ENCODE measurements around the gene ST8SIA5. TPM values are rescaled to one million over a fixed set of nuclear protein-coding genes. Genes with fewer than 3 reads are reported as not detected.
A peak's percentile ranks its signal among the peaks of the same experiment; 100 is the strongest.

The ST8SIA5 gene
- total and polyA plus RNA-seq, 5 experiments from 2014 or later = 0.25 TPM; not detected in 4

- POLR2A ChIA-PET = no interaction called here
- Mint-ChIP-seq H3K9me3 (peaks cover 0 to 3% (median 0%) of the 10 kb centered on the region in 9 donors), H3K27me3 (peaks cover 0 to 15% (median 4%) of the 10 kb centered on the region in 5 donors), H3K4me1 (peaks cover 5 to 10% (median 6%) of the 10 kb centered on the region in 4 donors), H3K4me3 (no peak overlapping the region), H3K36me3 (peaks cover 0 to 3% (median 0%) of the 10 kb centered on the region in 3 donors), H3K27ac (no peak overlapping the region)
- no peak for ATAC-seq
- no peak for DNase-seq
Measured at GRCh38 chr18:46677611-46678010, 79.2 kb downstream of the ST8SIA5 start.

GRCh38 chr18:46676182-46676835 lies 80.5 kb downstream of the ST8SIA5 start:
- Mint-ChIP-seq H3K4me1 (peaks cover 10 to 18% (median 16%) of the 10 kb centered on the region in 4 donors), H3K9me3 (peaks cover 0 to 3% (median 0%) of the 10 kb centered on the region in 9 donors), H3K27me3 (peaks cover 0 to 15% (median 4%) of the 10 kb centered on the region in 5 donors), H3K27ac (peak overlapping the region in 1 of 10 donors; percentile 43), H3K36me3 (peaks cover 0 to 3% (median 0%) of the 10 kb centered on the region in 3 donors), H3K4me3 (no peak overlapping the region)
- no peak for ATAC-seq
- no peak for DNase-seq
- POLR2A ChIA-PET = no interaction called here

- peaks cover 11 to 19% (median 16%) of the 10 kb centered on the region in 4 donors for H3K4me1 Mint-ChIP-seq
Measured at GRCh38 chr18:46675112-46675511, 81.7 kb downstream of the ST8SIA5 start.

GRCh38 chr18:46672062-46672970 lies 84.5 kb downstream of the ST8SIA5 start:
- Mint-ChIP-seq H3K9me3 (peaks cover 0 to 3% (median 0%) of the 10 kb centered on the region in 9 donors), H3K36me3 (peaks cover 0 to 3% (median 0%) of the 10 kb centered on the region in 3 donors), H3K4me1 (peaks cover 11 to 19% (median 16%) of the 10 kb centered on the region in 4 donors), H3K4me3 (peak overlapping the region in 4 of 10 donors; percentile 22 to 25 (median 22)), H3K27me3 (peaks cover 0 to 8% (median 5%) of the 10 kb centered on the region in 5 donors), H3K27ac (peak overlapping the region in 9 of 10 donors; percentile 43 to 88 (median 81))
- POLR2A ChIA-PET = interaction anchor here (0.7 kb wide), 2 partner anchors 17 to 771 kb away, joined by 3 read pairs; no protein-coding TSS in a partner anchor
- peak in 5 of 10 donors; percentile 9 to 76 (median 21) for DNase-seq
- peak; percentile 89 for ATAC-seq

More at GRCh38 chr18:46675112-46675511, 81.7 kb downstream of the ST8SIA5 start:
- DNase-seq (no peak), ATAC-seq (no peak)
- Mint-ChIP-seq H3K27ac (peak overlapping the region in 1 of 10 donors; percentile 55), H3K9me3 (peaks cover 0 to 3% (median 0%) of the 10 kb centered on the region in 9 donors), H3K36me3 (peaks cover 0 to 3% (median 0%) of the 10 kb centered on the region in 3 donors), H3K4me3 (no peak overlapping the region), H3K27me3 (peaks cover 0 to 12% (median 4%) of the 10 kb centered on the region in 5 donors)
- POLR2A ChIA-PET = no interaction called here

GRCh38 chr18:46668694-46669093 lies 88.2 kb downstream of the ST8SIA5 start:
- DNase-seq (no peak), ATAC-seq (no peak)
- POLR2A ChIA-PET = no interaction called here
- H3K4me3 Mint-ChIP-seq = no peak overlapping the region
- H3K4me1 Mint-ChIP-seq = peaks cover 10 to 19% (median 14%) of the 10 kb centered on the region in 4 donors
- H3K27ac Mint-ChIP-seq = peak overlapping the region in 2 of 10 donors; percentile 10 to 61
- no peaks in the 10 kb centered on the region for H3K9me3 Mint-ChIP-seq
- H3K27me3 Mint-ChIP-seq = peaks cover 2 to 8% (median 4%) of the 10 kb centered on the region in 5 donors
- no peaks in the 10 kb centered on the region for H3K36me3 Mint-ChIP-seq

- no peak overlapping the region for H3K4me3 Mint-ChIP-seq
- no peak for DNase-seq
- no peaks in the 10 kb centered on the region for H3K36me3 Mint-ChIP-seq
- POLR2A ChIA-PET = no interaction called here
- H3K27me3 Mint-ChIP-seq = peaks cover 2 to 9% (median 4%) of the 10 kb centered on the region in 5 donors
- peak overlapping the region in 2 of 10 donors; percentile 10 to 61 for H3K27ac Mint-ChIP-seq
- H3K4me1 Mint-ChIP-seq = peaks cover 10 to 17% (median 13%) of the 10 kb centered on the region in 4 donors
- H3K9me3 Mint-ChIP-seq = no peaks in the 10 kb centered on the region
- no peak for ATAC-seq
Measured at GRCh38 chr18:46668135-46668534, 88.7 kb downstream of the ST8SIA5 start.

- no peaks in the 10 kb centered on the region for H3K36me3 Mint-ChIP-seq
- peaks cover 2 to 9% (median 4%) of the 10 kb centered on the region in 5 donors for H3K27me3 Mint-ChIP-seq
- POLR2A ChIA-PET = no interaction called here
- ATAC-seq (no peak), DNase-seq (no peak)
- H3K9me3 Mint-ChIP-seq = no peaks in the 10 kb centered on the region
- peak overlapping the region in 1 of 10 donors; percentile 19 for H3K27ac Mint-ChIP-seq
- peaks cover 0 to 2% (median 0%) of the 10 kb centered on the region in 4 donors for H3K4me1 Mint-ChIP-seq
- H3K4me3 Mint-ChIP-seq = no peak overlapping the region
Measured at GRCh38 chr18:46663539-46663938, 93.3 kb downstream of the ST8SIA5 start.

GRCh38 chr18:46660957-46661749 lies 95.7 kb downstream of the ST8SIA5 start:
- no peak for DNase-seq
- Mint-ChIP-seq H3K9me3 (no peaks in the 10 kb centered on the region), H3K4me3 (no peak overlapping the region), H3K36me3 (no peaks in the 10 kb centered on the region), H3K27ac (peak overlapping the region in 2 of 10 donors; percentile 10 to 17), H3K4me1 (peaks cover 0 to 3% (median 0%) of the 10 kb centered on the region in 4 donors), H3K27me3 (peaks cover 2 to 9% (median 4%) of the 10 kb centered on the region in 5 donors)
- no peak for ATAC-seq
- POLR2A ChIA-PET = no interaction called here

- Mint-ChIP-seq H3K9me3 (no peaks in the 10 kb centered on the region), H3K27ac (no peak overlapping the region), H3K36me3 (no peaks in the 10 kb centered on the region), H3K4me3 (no peak overlapping the region), H3K27me3 (peaks cover 0 to 9% (median 2%) of the 10 kb centered on the region in 5 donors), H3K4me1 (peaks cover 0 to 3% (median 0%) of the 10 kb centered on the region in 4 donors)
- DNase-seq (no peak), ATAC-seq (no peak)
- POLR2A ChIA-PET = no interaction called here
Measured at GRCh38 chr18:46659484-46659883, 97.4 kb downstream of the ST8SIA5 start.

GRCh38 chr18:46657115-46657955 lies 99.5 kb downstream of the ST8SIA5 start, which contains the start of gene LOXHD1:
Gene LOXHD1 (minus strand): TSS chr18:46657220. CDS start chr18:46657033, 187 bp downstream.
- ATAC-seq = no peak
- Mint-ChIP-seq H3K27ac (peak within 1 kb of the TSS in 1 of 10 donors; percentile 42), H3K27me3 (peaks cover 0 to 2% (median 0%) of the 10 kb centered on the region in 5 donors), H3K4me3 (no peak within 1 kb of the TSS), H3K9me3 (no peaks in the 10 kb centered on the region), H3K4me1 (peaks cover 0 to 3% (median 0%) of the 10 kb centered on the region in 4 donors), H3K36me3 (no peaks in the 10 kb centered on the region)
- no peak for DNase-seq
- POLR2A ChIA-PET = interaction anchor here (1.0 to 2.3 kb wide), 3 partner anchors 34 to 509 kb away, joined by 3 to 11 read pairs (median 11); a partner anchor contains a TSS
